ENCODE data around the gene MTCH1. TPM values are rescaled to one million over a fixed set of nuclear protein-coding genes. Genes with fewer than 3 reads are reported as not detected.

Gene MTCH1
- total and polyA plus RNA-seq, 9 of the 15 experiments (the other 6 are each of a cell fraction or from before 2014, with no cell fraction given), result 7.9 to 161 (median 118) TPM

DNA sequence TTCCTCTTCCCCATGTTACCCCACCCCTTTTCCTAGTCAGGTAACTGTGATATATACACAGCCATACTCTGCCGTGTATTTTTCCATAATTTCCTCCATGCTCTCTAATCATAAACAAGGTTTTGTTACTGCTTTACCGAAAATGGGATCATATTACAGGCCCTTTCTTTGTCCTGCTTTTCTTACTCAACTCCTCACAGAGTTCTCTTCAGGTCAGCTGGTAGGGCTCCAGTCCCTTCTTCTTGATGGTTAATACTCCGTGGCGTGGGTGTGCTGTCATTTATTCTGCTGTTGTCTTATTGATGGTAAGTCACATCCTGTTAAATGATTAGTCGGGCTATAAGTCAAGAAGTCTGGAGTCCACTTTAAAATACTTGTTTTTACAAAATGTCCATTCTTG is 56.4 kb downstream of the MTCH1 start:
- TF ChIP-seq FOXK2 (conservative IDR thresholded peaks at IDR 0.05 in 1 of 2, IDR thresholded peaks at IDR 0.05 in 1 of 2; ENCODE audit: low read depth in 2 of 2), result peak in 1 of 2 experiments; percentile 47; a peak in 1 of 4 replicates
- TF ChIP-seq PKNOX1 (IDR thresholded peaks at IDR 0.05), result no peak
- TF ChIP-seq NCOR1 (IDR thresholded peaks at IDR 0.05), result no peak
- TF ChIP-seq EGR1 (conservative IDR thresholded peaks at IDR 0.05), result peak; percentile 30; the same call in 1 of the 2 replicates
- Histone ChIP-seq H3K4me3 (no peak overlapping the region), H4K20me1 (replicated peaks; ENCODE audit: control insufficient read depth, insufficient read depth, low read length) (peaks cover 12% of the 10 kb centered on the region; the same call in 1 of the 2 replicates), H3K27me3 (ENCODE audit: control insufficient read depth in 2 of 2, insufficient read depth in 2 of 2, low read length in 2 of 2) (peaks cover 2 to 8% of the 10 kb centered on the region in 2 experiments; a peak in 4 of 5 replicates), H3K4me2 (ENCODE audit: insufficient read depth, low read length) (no peak overlapping the region), H2AFZ (ENCODE audit: low read depth, low read length) (no peak overlapping the region), H3K79me2 (ENCODE audit: control insufficient read depth, insufficient read depth, low read length) (no peaks in the 10 kb centered on the region), H3K9me1 (ENCODE audit: control insufficient read depth, insufficient read depth, low read length) (no peaks in the 10 kb centered on the region), H3K36me3 (ENCODE audit: control insufficient read depth, insufficient read depth, low read length) (peaks cover 12% of the 10 kb centered on the region; the same call in 2 of the 3 replicates), H3K9ac (ENCODE audit: insufficient read depth in 1 of 2, low read depth in 2 of 2, low read length in 2 of 2) (no peak overlapping the region), H3K9me3 (replicated peaks; ENCODE audit: control insufficient read depth, insufficient read depth, low read depth, low read length) (no peaks in the 10 kb centered on the region), H3K27ac (ENCODE audit: extremely low read depth, low read depth, low read length) (no peak overlapping the region), H3K4me1 (replicated peaks in 1 of 2; ENCODE audit: control insufficient read depth in 2 of 2, insufficient read depth in 2 of 2, low read length in 2 of 2) (peaks cover 0 to 7% of the 10 kb centered on the region in 2 experiments; a peak in 2 of 5 replicates)
- intact Hi-C loops (cut with micrococcal nuclease), result no loop called here
- POLR2A ChIA-PET, result no interaction called here
- BruUV-seq (replicated peaks), result no TSS peak
- CTCF ChIA-PET (ENCODE audit: low intra/inter-chr PET ratio), result no interaction called here
- FAIRE-seq (no peak), ATAC-seq (0 out of 3 replicates have a peak, but pooled peaks have one; percentile 5), DNase-seq (ENCODE audit: extremely low read depth in 1 of 4, low spot score in 3 of 4) (no peak)
- in situ Hi-C loops (cut with MboI), result no loop called here
- 11% methylated on average over 5 of the region's 5 CpGs for WGBS (ENCODE audit: insufficient coverage, low coverage, missing lambda C conversion rate)

- POLR2A ChIA-PET, result interaction anchor here (2.0 kb wide), 1 partner anchor 11 kb away, joined by 8 read pairs; no protein-coding TSS in a partner anchor
- Histone ChIP-seq H3K4me2 (ENCODE audit: insufficient read depth, low read length) (no peak overlapping the region), H3K36me3 (ENCODE audit: control insufficient read depth, insufficient read depth, low read length) (peaks cover 17% of the 10 kb centered on the region; the same call in 2 of the 3 replicates), H3K79me2 (ENCODE audit: control insufficient read depth, insufficient read depth, low read length) (no peaks in the 10 kb centered on the region), H2AFZ (ENCODE audit: low read depth, low read length) (no peak overlapping the region), H3K4me1 (replicated peaks in 1 of 2; ENCODE audit: control insufficient read depth in 2 of 2, insufficient read depth in 2 of 2, low read length in 2 of 2) (peaks cover 0 to 7% of the 10 kb centered on the region in 2 experiments; a peak in 2 of 5 replicates), H3K4me3 (no peak overlapping the region), H3K27me3 (ENCODE audit: control insufficient read depth in 2 of 2, insufficient read depth in 2 of 2, low read length in 2 of 2) (peaks cover 2 to 7% of the 10 kb centered on the region in 2 experiments; a peak in 4 of 5 replicates), H3K9me3 (replicated peaks; ENCODE audit: control insufficient read depth, insufficient read depth, low read depth, low read length) (no peaks in the 10 kb centered on the region), H3K9me1 (ENCODE audit: control insufficient read depth, insufficient read depth, low read length) (no peaks in the 10 kb centered on the region), H3K9ac (ENCODE audit: insufficient read depth in 1 of 2, low read depth in 2 of 2, low read length in 2 of 2) (no peak overlapping the region), H3K27ac (ENCODE audit: extremely low read depth, low read depth, low read length) (no peak overlapping the region), H4K20me1 (replicated peaks; ENCODE audit: control insufficient read depth, insufficient read depth, low read length) (peaks cover 12% of the 10 kb centered on the region; the same call in 1 of the 2 replicates)
- 49% methylated on average over 10 of the region's 10 CpGs for WGBS (ENCODE audit: insufficient coverage, low coverage, missing lambda C conversion rate)
- CTCF ChIA-PET (ENCODE audit: low intra/inter-chr PET ratio), result no interaction called here
- intact Hi-C loops (cut with micrococcal nuclease) (no loop called here), in situ Hi-C loops (cut with MboI) (no loop called here)
- BruUV-seq (replicated peaks), result no TSS peak
- no peak for FAIRE-seq
- no peak for DNase-seq (ENCODE audit: extremely low read depth in 1 of 4, low spot score in 3 of 4)
- no peak for TF ChIP-seq ZNF174 (CRISPR knock-in tag; IDR thresholded peaks at IDR 0.05)
- TF ChIP-seq KAT8 (IDR thresholded peaks at IDR 0.05; ENCODE audit: low read depth), result no peak
- no peak for TF ChIP-seq MXD1 (CRISPR knock-in tag; IDR thresholded peaks at IDR 0.05; ENCODE audit: borderline replicate concordance, poor library complexity, severe bottlenecking)
- no peak for TF ChIP-seq ZNF253 (CRISPR knock-in tag; conservative IDR thresholded peaks at IDR 0.05)
- peak; percentile 56; the same call in 1 of the 2 replicates for TF ChIP-seq POLR2G (IDR thresholded peaks at IDR 0.05; ENCODE audit: low read depth, low read length)
- no peak for TF ChIP-seq TRIM25 (IDR thresholded peaks at IDR 0.05; ENCODE audit: borderline replicate concordance)
- ATAC-seq, result no peak
These were observed 56.8 kb downstream of the MTCH1 start for GRCh38 chr6:36929152-36929551.
